Tibial artery (tissue), 4 donors: ENCODE measurements around the gene PRIMPOL.

ENCODE experiments used
- DNase-seq, 2 donors: peaks; one replicate each; pipeline ENCODE4 v3.0.0-alpha.2; 2019
- H3K27ac ChIP-seq, 2 donors: fragments of 200-600 bp; sonication (generic) in 1 of 2; 1 replicate in 1 of 2; 2 replicates in 1 of 2; pipeline ENCODE4 v1.5.1; 2018 to 2019; ENCODE audit warnings: mild to moderate bottlenecking in 1 of 2
- H3K27me3 ChIP-seq, 2 donors: fragments of 200-600 bp; sonication (generic) in 1 of 2; one replicate each; pipeline versions ENCODE4 v1.5.1 to v1.6.0; 2016 to 2019
- H3K36me3 ChIP-seq, 3 donors: fragments of 200-600 bp; sonication (generic) in 2 of 3; one replicate each; pipeline ENCODE4 v1.5.1; 2016 to 2019; ENCODE audit warnings: mild to moderate bottlenecking in 2 of 3
- H3K4me1 ChIP-seq, 4 donors: fragments of 200-600 bp; sonication (generic) in 2 of 4; 1 replicate in 3 of 4; 2 replicates in 1 of 4; pipeline ENCODE4 v1.5.1; 2016 to 2019
- H3K4me3 ChIP-seq, 2 donors: fragments of 200-600 bp; sonication (generic) in 1 of 2; 1 replicate in 1 of 2; 2 replicates in 1 of 2; pipeline ENCODE4 v1.5.1; 2018 to 2019; ENCODE audit warnings: mild to moderate bottlenecking in 2 of 2
- H3K9me3 ChIP-seq, 3 donors: fragments of 200-600 bp; sonication (generic) in 1 of 3; one replicate each; pipeline ENCODE4 v1.5.1; 2016 to 2019
- intact Hi-C: fragments of 100-400 bp; cut with DNase I; formaldehyde crosslinking; loops from one replicate; pipeline ENCODE4 v1.15.0; 2023; ENCODE audit warnings: low total_unique reads
- TF ChIP-seq, protein P1 (sequence below), 2 experiments: fragments of 200-600 bp in 1 of 2; fragments of 450-650 bp in 1 of 2; IDR thresholded peaks; one replicate each; pipeline ENCODE4 v1.5.1; 2017 to 2019; ENCODE audit warnings: antibody characterized with exemption in 2 of 2, mild to moderate bottlenecking in 1 of 2, moderate library complexity in 1 of 2

PRIMPOL gene

DNA sequence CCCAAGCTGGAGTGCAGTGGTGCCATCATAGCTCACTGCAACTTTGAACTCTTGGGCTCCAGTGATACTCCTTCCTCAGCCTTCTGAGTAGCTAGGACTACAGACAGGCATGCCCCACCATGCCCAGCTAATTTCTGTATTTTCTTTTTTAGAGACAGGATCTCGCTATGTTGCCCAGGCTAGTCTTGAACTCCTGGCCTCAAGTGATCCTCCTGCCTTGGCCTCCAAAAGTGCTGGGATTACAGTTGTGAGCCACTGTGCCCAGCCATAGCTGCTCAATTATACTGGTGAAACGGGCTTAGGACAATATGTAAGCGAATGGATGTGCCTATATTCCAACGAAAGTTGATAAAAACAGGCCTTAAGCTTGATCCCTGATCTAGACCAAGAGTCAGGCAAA, 13.4 kb upstream of the PRIMPOL start:
- peaks cover 51 to 59% (median 54%) of the 10 kb centered on the region in 3 donors for H3K36me3 ChIP-seq
- H3K27me3 ChIP-seq, result no peaks in the 10 kb centered on the region
- H3K27ac ChIP-seq, result no peak overlapping the region
- H3K4me3 ChIP-seq, result no peak overlapping the region
- H3K4me1 ChIP-seq, result peaks cover 0 to 7% (median 2%) of the 10 kb centered on the region in 4 donors
- no peaks in the 10 kb centered on the region for H3K9me3 ChIP-seq
- TF ChIP-seq, protein P1, sequence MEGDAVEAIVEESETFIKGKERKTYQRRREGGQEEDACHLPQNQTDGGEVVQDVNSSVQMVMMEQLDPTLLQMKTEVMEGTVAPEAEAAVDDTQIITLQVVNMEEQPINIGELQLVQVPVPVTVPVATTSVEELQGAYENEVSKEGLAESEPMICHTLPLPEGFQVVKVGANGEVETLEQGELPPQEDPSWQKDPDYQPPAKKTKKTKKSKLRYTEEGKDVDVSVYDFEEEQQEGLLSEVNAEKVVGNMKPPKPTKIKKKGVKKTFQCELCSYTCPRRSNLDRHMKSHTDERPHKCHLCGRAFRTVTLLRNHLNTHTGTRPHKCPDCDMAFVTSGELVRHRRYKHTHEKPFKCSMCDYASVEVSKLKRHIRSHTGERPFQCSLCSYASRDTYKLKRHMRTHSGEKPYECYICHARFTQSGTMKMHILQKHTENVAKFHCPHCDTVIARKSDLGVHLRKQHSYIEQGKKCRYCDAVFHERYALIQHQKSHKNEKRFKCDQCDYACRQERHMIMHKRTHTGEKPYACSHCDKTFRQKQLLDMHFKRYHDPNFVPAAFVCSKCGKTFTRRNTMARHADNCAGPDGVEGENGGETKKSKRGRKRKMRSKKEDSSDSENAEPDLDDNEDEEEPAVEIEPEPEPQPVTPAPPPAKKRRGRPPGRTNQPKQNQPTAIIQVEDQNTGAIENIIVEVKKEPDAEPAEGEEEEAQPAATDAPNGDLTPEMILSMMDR (IDR thresholded peaks at IDR 0.05), result no peak
- no peak for DNase-seq
- intact Hi-C loops, result no loop called here

DNA sequence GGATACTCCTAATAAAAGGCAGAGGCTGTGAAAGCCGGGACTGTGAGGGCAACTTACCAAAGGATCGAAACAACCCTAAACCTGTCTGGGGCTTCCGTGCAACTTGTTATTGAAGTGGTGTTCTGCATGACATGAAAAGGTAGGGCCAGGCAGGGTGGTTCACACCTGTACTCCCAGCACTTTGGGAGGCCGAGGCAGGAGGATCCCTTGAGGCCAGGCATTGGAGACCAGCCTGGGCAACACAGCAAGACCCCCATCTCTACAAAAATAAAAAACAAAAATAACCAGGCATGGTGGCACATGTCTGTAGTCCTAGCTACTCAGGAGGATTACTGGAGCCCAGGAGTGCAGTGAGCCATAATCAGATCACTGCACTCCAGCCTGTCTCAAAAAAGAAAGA, 12.6 kb upstream of the PRIMPOL start:
- TF ChIP-seq, protein P1 (IDR thresholded peaks at IDR 0.05), result no peak
- intact Hi-C loops, result no loop called here
- peaks cover 44 to 53% (median 46%) of the 10 kb centered on the region in 3 donors for H3K36me3 ChIP-seq
- H3K27ac ChIP-seq, result no peak overlapping the region
- H3K9me3 ChIP-seq, result no peaks in the 10 kb centered on the region
- no peak overlapping the region for H3K4me3 ChIP-seq
- peaks cover 0 to 7% (median 2%) of the 10 kb centered on the region in 4 donors for H3K4me1 ChIP-seq
- no peaks in the 10 kb centered on the region for H3K27me3 ChIP-seq
- no peak for DNase-seq

DNA sequence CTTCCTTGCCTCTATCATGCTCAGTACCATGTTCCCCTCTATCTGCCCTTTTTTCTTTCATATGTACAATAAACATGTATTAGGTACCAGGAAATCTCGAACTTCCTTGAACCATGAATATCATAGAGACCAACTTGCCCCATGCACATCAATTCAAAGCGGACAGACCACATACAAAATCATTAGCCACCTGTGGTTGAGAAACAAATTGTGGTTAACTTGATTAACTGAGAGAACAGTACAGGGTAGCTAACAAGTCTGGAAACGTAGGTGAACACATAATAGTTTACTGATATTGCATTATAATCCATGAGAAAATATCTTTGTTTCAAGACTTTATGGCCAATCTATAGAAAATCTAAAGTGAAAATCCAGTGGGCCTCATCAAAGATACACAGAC, 8.5 kb upstream of the PRIMPOL start:
- peaks cover 20 to 24% (median 24%) of the 10 kb centered on the region in 3 donors for H3K36me3 ChIP-seq
- no peaks in the 10 kb centered on the region for H3K9me3 ChIP-seq
- H3K27ac ChIP-seq, result no peak overlapping the region
- intact Hi-C loops, result no loop called here
- TF ChIP-seq, protein P1 (IDR thresholded peaks at IDR 0.05), result no peak
- H3K4me1 ChIP-seq, result peaks cover 0 to 31% (median 11%) of the 10 kb centered on the region in 4 donors
- no peak for DNase-seq
- H3K27me3 ChIP-seq, result no peaks in the 10 kb centered on the region
- H3K4me3 ChIP-seq, result no peak overlapping the region

DNA sequence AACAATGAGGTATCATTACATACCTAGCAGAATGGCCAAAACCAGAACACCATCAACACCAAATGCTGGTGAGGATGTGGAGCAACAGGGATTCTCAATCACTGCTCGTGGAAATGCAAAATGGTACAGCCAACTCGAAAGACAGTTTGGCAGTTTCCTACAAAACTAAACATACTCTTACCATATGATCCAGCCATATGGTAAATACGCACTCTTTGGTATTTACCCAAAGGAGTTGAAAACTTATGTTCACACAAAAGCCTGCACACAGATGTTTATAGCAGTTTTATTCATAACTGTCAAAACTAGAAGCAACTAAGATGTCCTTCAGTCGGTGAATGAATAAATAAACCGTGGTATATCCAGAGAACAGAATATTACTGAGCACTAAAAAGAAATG, 8.1 kb upstream of the PRIMPOL start:
- H3K9me3 ChIP-seq, result no peaks in the 10 kb centered on the region
- H3K27me3 ChIP-seq, result no peaks in the 10 kb centered on the region
- peaks cover 0 to 35% (median 13%) of the 10 kb centered on the region in 4 donors for H3K4me1 ChIP-seq
- no peak overlapping the region for H3K27ac ChIP-seq
- TF ChIP-seq, protein P1 (IDR thresholded peaks at IDR 0.05), result no peak
- DNase-seq, result no peak
- intact Hi-C loops, result no loop called here
- H3K4me3 ChIP-seq, result no peak overlapping the region
- peaks cover 16 to 20% (median 19%) of the 10 kb centered on the region in 3 donors for H3K36me3 ChIP-seq

DNA sequence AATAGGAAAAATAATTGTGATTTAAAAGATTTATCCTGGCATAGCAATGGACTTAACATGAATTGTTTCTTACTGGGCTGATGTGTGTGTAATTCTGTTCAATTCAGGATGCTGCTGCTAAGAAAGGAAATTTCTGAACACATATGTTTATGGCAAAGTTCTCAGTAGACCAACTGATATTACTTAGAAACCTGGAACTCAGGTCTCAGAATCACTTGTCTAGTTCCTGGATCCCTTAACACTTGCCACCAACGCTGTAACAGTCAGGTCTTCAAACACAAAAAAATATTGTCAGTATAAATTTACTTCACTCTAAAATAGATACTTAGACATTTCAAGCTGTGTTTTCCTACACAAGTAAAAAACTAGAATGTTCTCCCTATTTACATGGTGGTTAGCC, 5.8 kb upstream of the PRIMPOL start:
- Histone ChIP-seq H3K4me1 (peaks cover 0 to 53% (median 28%) of the 10 kb centered on the region in 4 donors), H3K36me3 (no peaks in the 10 kb centered on the region), H3K4me3 (no peak overlapping the region), H3K27ac (no peak overlapping the region), H3K27me3 (no peaks in the 10 kb centered on the region), H3K9me3 (no peaks in the 10 kb centered on the region)
- DNase-seq, result no peak
- TF ChIP-seq, protein P1 (IDR thresholded peaks at IDR 0.05), result no peak
- intact Hi-C loops, result no loop called here
